Measurements from ENCODE around the gene TMPRSS4. TPM values are rescaled to one million over a fixed set of nuclear protein-coding genes. Genes with fewer than 3 reads are reported as not detected.
A peak's percentile ranks its signal among the peaks of the same experiment; 100 is the strongest.

TMPRSS4 gene
- total and polyA plus RNA-seq, 2 of the 13 experiments (the other 11 are each of a cell fraction or from before 2014, with no cell fraction given): 0.32 TPM; not detected in 1

DNA sequence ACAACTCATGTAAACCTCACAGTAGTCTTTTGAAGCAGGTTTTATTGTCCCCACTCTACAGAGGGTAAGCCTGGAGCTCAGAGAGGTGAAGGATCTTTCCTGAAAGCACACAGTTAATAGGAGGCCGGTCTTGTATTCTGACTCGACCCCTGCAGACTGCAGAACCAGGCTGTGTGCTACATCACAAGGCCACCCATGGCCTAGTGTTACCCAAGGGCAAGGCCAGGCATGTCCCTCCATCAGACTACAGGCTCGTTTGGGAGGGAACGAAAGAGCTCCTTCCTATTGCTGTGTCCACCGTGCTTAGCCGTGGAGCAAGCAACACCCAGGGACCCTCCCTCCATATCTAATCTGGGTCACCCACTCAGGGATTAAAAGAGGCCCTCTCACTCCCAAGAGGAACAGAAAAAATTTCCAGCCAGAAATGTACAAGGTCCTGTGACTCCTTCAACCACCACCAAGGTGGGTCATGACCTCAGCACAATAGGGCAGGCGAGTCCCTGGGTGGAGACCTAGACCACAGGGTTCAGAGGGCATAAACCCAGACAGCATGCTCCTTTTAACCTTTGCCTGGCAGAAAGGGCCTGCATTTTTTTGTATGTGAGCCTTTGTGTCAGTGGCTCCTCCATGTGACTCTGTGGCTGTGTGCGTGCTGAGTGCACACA lies 16.2 kb downstream of the TMPRSS4 start:
- Histone ChIP-seq H3K36me3 (replicated peaks in 1 of 2; ENCODE audit: control insufficient read depth in 1 of 2, insufficient read depth in 2 of 2, low read length in 2 of 2) (no peaks in the 10 kb centered on the region), H3K27me3 (ENCODE audit: control insufficient read depth in 1 of 2, insufficient read depth in 2 of 2, low read length in 2 of 2) (peaks cover 0 to under 1% of the 10 kb centered on the region in 2 experiments; a peak in 2 of 5 replicates), H2AFZ (ENCODE audit: low read length) (no peak overlapping the region), H4K20me1 (ENCODE audit: insufficient read depth, low read length) (no peaks in the 10 kb centered on the region), H3K4me3 (replicated peaks in 1 of 3; ENCODE audit: insufficient read depth in 1 of 3, low read depth in 2 of 3, low read length in 3 of 3) (no peak overlapping the region), H3K79me2 (ENCODE audit: insufficient read depth, low read length) (no peaks in the 10 kb centered on the region), H3K9ac (ENCODE audit: insufficient read depth, low read depth, low read length) (no peak overlapping the region), H3K9me3 (ENCODE audit: low read length) (peaks cover under 1% of the 10 kb centered on the region; the same call in 1 of the 2 replicates), H3K4me2 (ENCODE audit: low read depth, low read length) (peak overlapping the region; percentile 20; the same call in 1 of the 2 replicates), H3K27ac (ENCODE audit: extremely low read length, insufficient read depth, low read length) (peak overlapping the region; percentile 34), H3K4me1 (ENCODE audit: insufficient read depth, low read length) (peaks cover 95% of the 10 kb centered on the region)
- peak; percentile 38 for ATAC-seq
- in situ Hi-C loops (cut with HindIII; ENCODE audit: extremely low pct_ligation_motif_present, low pct_unique_long_range_greater_than_20kb): no loop called here
- BruUV-seq (replicated peaks): no TSS peak
- DNase-seq (ENCODE audit: low spot score): peak; percentile 65
- POLR2A ChIA-PET: no interaction called here
- FAIRE-seq: peak; percentile 72
- intact Hi-C loops (cut with micrococcal nuclease; ENCODE audit: unreplicated experiment): no loop called here
- CTCF ChIA-PET (ENCODE audit: low intra/inter-chr PET ratio, low total read pairs): no interaction called here
- WGBS (ENCODE audit: low lambda C conversion rate): 24% methylated on average over 8 of the region's 8 CpGs
- TF ChIP-seq ZNF34 (CRISPR knock-in tag; IDR thresholded peaks at IDR 0.05; ENCODE audit: borderline replicate concordance) (no peak), NR2F1 (CRISPR knock-in tag; IDR thresholded peaks at IDR 0.05) (peak; percentile 62 to 83; a peak in 3 of 4 replicates), SOX6 (IDR thresholded peaks at IDR 0.05) (no peak), SOX6 (CRISPR knock-in tag; IDR thresholded peaks at IDR 0.05) (peak; percentile 85), SOX5 (CRISPR knock-in tag; IDR thresholded peaks at IDR 0.05; ENCODE audit: borderline replicate concordance) (peak; percentile 73), KLF12 (CRISPR knock-in tag; IDR thresholded peaks at IDR 0.05; ENCODE audit: borderline replicate concordance) (no peak), SKI (IDR thresholded peaks at IDR 0.05; ENCODE audit: partially characterized antibody) (peak; percentile 64), CBFB (CRISPR knock-in tag; IDR thresholded peaks at IDR 0.05) (peak; percentile 93), SP5 (CRISPR knock-in tag; IDR thresholded peaks at IDR 0.05; ENCODE audit: borderline replicate concordance, low read depth) (0 out of 2 replicates have a peak, but pooled peaks have one; percentile 64), ZMYM3 (CRISPR knock-in tag; IDR thresholded peaks at IDR 0.05) (peak; percentile 52), RXRA (CRISPR knock-in tag; IDR thresholded peaks at IDR 0.05) (peak; percentile 94), HMG20A (CRISPR knock-in tag; IDR thresholded peaks at IDR 0.05; ENCODE audit: borderline replicate concordance) (peak; percentile 71; the same call in 1 of the 2 replicates), HOXA3 (CRISPR knock-in tag; IDR thresholded peaks at IDR 0.05) (peak; percentile 39), JUNB (CRISPR knock-in tag; IDR thresholded peaks at IDR 0.05; ENCODE audit: borderline replicate concordance) (no peak), NR2C2 (CRISPR knock-in tag; IDR thresholded peaks at IDR 0.05; ENCODE audit: borderline replicate concordance) (peak; percentile 73), RXRB (CRISPR knock-in tag; IDR thresholded peaks at IDR 0.05; ENCODE audit: borderline replicate concordance) (peak; percentile 68; the same call in 1 of the 2 replicates), RCOR2 (CRISPR knock-in tag; IDR thresholded peaks at IDR 0.05) (no peak), FOXP1 (IDR thresholded peaks at IDR 0.05) (no peak), FOXP1 (CRISPR knock-in tag; IDR thresholded peaks at IDR 0.05) (0 out of 2 replicates have a peak, but pooled peaks have one; percentile 8), ZFP37 (CRISPR knock-in tag; IDR thresholded peaks at IDR 0.05; ENCODE audit: borderline replicate concordance) (no peak), RARA (CRISPR knock-in tag; IDR thresholded peaks at IDR 0.05) (peak; percentile 93)
- TF ChIP-seq, protein P1, sequence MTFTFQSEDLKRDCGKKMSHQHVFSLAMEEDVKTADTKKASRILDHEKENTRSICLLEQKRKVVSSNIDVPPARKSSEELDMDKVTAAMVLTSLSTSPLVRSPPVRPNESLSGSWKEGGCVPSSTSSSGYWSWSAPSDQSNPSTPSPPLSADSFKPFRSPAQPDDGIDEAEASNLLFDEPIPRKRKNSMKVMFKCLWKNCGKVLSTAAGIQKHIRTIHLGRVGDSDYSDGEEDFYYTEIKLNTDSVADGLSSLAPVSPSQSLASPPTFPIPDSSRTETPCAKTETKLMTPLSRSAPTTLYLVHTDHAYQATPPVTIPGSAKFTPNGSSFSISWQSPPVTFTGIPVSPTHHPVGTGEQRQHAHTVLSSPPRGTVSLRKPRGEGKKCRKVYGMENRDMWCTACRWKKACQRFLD (CRISPR knock-in tag; IDR thresholded peaks at IDR 0.05; ENCODE audit: borderline replicate concordance): no peak
- TF ChIP-seq, protein P2, sequence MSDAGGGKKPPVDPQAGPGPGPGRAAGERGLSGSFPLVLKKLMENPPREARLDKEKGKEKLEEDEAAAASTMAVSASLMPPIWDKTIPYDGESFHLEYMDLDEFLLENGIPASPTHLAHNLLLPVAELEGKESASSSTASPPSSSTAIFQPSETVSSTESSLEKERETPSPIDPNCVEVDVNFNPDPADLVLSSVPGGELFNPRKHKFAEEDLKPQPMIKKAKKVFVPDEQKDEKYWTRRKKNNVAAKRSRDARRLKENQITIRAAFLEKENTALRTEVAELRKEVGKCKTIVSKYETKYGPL (CRISPR knock-in tag; IDR thresholded peaks at IDR 0.05): no peak
- TF ChIP-seq, protein P3, sequence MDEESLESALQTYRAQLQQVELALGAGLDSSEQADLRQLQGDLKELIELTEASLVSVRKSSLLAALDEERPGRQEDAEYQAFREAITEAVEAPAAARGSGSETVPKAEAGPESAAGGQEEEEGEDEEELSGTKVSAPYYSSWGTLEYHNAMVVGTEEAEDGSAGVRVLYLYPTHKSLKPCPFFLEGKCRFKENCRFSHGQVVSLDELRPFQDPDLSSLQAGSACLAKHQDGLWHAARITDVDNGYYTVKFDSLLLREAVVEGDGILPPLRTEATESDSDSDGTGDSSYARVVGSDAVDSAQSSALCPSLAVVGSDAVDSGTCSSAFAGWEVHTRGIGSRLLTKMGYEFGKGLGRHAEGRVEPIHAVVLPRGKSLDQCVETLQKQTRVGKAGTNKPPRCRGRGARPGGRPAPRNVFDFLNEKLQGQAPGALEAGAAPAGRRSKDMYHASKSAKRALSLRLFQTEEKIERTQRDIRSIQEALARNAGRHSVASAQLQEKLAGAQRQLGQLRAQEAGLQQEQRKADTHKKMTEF (CRISPR knock-in tag; IDR thresholded peaks at IDR 0.05): 0 out of 2 replicates have a peak, but pooled peaks have one; percentile 26

Measured in HepG2 (cell line).